CD4-positive, alpha-beta T cell treated with Interleukin-10 for 1 hour (primary cell): Measurements from ENCODE around the gene USP9X.
"Not testable (repeated sequence)": the region's sequence is repeated elsewhere in the genome, so short reads cannot be mapped to it uniquely, and the experiment has no call there.

Experiments used
- DNase-seq: peaks from one replicate; pipeline ENCODE4 v3.0.0-alpha.2; 2020

USP9X gene

DNA sequence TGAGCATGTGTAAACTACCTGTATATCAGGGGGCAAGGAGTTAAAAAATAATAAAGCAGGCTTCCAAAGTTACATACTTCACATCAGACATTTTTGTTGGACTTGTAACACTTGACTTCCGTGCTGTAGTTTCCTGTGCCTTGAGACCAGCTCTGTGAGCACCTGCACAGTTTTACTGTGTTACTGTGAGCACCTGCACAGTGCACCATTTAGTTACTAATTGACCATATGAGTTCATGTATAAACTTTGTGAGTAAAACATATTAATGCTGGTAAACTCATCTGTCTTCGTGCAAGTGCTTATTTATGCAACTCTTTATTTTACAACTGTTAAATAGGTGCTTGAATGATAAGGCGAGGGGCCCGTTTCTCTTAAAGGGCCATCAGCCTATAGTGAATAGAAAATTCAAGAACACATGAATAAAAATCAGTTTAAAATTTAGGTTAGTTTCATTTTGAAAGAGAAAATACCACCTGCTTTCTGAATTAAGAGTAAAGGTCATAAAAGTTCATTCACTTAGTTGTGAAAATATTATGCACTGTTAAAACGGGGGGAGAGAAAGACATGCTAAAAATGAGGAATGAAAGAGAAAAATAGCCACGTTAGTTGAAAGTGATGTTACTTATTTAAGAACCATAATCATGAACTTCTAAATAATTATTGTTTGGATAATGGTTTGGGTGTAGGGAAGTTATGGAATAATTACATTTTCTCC is 42.4 kb downstream of the USP9X start:
- no peak for DNase-seq

DNA sequence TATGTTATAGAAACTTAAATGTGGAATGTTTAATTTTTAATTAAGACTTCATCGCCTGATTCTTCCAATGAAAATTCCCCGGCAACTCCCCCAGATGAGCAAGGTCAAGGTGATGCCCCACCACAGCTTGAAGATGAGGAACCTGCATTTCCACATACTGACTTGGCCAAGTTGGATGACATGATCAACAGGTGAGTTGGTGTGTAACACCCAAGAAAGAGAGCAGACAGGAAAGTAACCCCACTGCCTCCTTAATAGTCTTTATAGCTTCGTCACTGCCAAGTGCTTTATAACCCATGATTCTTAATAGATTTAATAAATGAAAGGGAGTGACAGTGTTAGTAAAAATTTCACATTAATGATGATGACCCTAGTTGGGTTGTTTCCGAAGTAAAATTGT is 43.7 kb downstream of the USP9X start:
- no peak for DNase-seq

GRCh38 chrX:41131766-41132165 is 46.5 kb downstream of the USP9X start:
- DNase-seq, result no peak

- DNase-seq, result no peak
Observed at GRCh38 chrX:41133551-41133950, 48.3 kb downstream of the USP9X start.

DNA sequence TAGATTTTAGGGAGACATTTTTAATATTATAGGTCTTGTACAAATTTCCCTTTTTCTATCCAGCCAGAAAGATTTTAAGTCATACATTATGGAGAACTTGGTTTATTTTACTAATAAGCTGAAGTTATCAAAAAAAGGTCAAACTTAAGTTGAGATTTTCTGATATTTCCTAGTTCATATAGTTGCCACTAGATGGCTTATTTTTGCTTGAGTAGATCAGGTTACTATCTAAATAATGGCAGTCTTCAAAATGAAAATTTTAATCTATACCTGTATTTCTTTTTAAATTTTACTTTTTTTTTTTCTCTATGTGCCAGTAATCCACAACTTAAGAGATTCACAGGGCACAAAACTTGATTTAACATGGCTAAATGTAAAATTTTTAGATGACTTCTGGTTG is 52.3 kb downstream of the USP9X start:
- DNase-seq, result no peak

- no peak for DNase-seq
Observed at GRCh38 chrX:41142130-41142910, 57.1 kb downstream of the USP9X start.

DNA sequence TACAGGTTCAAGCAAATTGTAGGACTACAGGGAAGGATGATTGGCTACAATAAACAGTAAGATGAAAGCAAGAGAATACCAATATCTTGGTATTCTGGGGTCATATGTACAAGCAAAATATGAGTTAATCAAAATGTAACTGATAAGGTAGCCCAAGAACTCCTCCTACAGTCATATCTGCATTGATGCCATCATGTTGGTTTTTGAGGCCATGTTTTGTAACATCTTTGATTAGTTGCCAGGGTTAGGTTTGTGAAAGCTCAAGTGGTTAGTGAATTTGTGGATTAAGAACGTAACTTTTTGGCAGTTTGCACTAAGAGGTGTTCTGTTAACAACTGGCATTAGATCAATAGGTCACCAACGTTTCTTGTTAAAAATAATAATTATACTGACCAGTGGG is 59.6 kb downstream of the USP9X start:
- DNase-seq, result no peak

- DNase-seq, result no peak
Observed at GRCh38 chrX:41145920-41146608, 60.8 kb downstream of the USP9X start.

DNA sequence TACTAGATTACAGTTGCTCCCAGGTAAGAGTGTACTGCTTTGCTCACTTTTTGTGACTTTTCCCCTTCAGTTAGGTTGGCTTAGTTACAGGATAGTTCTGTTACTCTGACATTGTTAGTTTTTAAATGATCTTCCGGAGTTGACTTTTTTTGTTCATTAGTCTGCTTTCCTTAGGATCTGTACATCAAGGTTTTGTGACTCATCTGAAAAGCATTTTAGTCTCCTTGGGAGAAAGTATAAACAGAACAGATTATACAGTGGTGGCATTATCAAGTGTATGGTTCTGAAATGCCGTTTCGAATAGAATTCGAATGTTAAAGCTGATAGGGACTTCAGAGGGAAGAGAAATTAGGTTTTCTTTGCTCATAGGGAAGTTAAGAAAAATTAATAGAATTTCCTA is 63.3 kb downstream of the USP9X start:
- no peak for DNase-seq

DNA sequence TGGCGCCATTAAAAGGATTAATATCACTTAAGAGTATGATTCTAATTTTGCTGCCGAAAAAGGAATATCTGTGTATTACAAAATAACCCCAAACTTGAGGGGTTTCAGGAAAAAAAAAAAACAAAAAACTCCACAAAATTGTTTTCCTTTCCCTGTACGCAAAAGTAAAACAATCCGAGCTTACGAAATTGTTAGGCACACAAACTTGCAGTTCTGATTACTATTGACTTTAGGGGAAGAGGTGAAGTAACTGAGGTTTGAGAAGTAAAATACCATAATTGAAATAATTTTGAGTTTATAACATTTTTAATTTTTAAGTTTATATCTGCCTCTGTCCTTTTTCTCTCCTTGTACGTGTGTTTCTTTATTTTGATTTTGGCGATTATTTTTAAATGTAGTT is 64.8 kb downstream of the USP9X start:
- no peak for DNase-seq

- not testable (repeated sequence) for DNase-seq
Observed at GRCh38 chrX:41151726-41152125, 66.5 kb downstream of the USP9X start.

- DNase-seq, result no peak
Observed at GRCh38 chrX:41152221-41152620, 67.0 kb downstream of the USP9X start.

DNA sequence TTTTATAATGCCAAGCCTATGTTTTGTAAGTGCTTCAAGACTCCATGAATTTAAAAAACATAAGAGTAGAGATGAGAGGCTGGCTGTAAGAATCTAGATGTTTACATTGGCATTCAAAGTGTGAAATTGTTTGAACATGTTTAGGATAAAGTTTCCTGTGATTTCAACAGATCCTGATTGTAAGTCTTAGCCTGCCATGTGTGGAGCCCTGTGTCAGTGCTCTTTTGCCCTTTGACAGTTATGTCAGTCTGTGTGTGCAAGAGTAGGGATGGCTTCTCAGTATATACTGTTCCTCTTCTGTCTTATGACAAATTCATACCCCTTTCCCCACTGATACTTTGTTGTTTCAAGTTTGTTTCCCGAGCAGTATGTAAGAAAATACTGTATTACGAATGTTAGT is 68.2 kb downstream of the USP9X start:
- DNase-seq, result no peak

DNA sequence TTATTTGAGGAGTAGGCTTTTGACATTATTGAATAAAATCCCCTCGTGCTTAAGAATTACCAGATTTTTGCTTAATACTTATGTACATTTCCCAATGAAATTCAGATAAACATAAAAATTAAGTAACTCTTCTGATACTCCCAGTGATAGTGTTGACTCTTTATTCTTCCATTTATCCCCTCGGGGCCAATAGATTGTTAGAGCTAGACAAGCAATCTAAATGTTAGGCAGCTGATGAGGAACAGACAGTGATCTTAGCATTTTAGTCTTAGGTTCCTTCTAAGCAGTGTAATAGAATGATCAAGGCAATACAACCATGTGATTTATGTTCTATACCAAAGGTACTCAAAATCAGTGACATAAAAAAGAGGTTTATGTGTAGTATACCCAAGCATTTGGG is 68.7 kb downstream of the USP9X start:
- no peak for DNase-seq

GRCh38 chrX:41164449-41164848 is 79.2 kb downstream of the USP9X start:
- DNase-seq, result no peak

GRCh38 chrX:41167888-41168287 is 82.6 kb downstream of the USP9X start:
- no peak for DNase-seq

GRCh38 chrX:41176263-41176662 is 91.0 kb downstream of the USP9X start:
- DNase-seq, result no peak

- no peak for DNase-seq
Observed at GRCh38 chrX:41177297-41177696, 92.1 kb downstream of the USP9X start.

- peak; percentile 33 for DNase-seq
Observed at GRCh38 chrX:41178201-41178600, 93.0 kb downstream of the USP9X start.

DNA sequence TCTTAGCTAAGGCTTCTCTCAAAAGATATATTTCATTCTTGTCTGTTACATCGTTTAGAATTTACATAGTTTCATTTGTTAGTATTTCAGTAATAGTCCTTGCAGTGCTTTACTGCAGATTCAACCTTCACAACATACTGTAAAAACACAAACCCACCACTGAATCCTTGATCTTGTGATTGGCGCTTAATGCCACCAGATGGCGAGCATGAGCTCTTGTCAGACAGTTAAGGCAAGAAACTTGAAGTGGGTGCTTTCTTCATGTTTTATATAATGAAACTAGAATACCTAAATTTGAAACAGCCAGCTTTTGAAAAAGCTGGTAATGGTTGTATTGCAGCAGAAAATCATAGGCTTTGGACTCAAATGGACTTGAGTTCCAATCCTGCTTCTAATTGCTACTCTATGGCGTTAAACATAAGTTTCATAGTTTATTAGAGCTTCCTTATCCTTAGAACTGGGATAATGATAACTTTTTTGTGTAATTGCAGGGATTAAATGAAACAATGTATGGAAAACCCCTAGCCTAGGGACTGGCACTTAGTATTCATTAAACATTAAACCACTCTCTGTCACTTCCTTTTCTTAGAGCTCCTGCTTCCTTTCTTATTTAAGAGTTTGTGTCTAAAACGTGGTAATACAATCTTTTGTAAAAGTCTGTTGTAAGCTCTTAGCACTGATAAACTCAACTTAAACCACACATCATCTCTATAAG is 95.1 kb downstream of the USP9X start:
- peak; percentile 62 for DNase-seq

DNA sequence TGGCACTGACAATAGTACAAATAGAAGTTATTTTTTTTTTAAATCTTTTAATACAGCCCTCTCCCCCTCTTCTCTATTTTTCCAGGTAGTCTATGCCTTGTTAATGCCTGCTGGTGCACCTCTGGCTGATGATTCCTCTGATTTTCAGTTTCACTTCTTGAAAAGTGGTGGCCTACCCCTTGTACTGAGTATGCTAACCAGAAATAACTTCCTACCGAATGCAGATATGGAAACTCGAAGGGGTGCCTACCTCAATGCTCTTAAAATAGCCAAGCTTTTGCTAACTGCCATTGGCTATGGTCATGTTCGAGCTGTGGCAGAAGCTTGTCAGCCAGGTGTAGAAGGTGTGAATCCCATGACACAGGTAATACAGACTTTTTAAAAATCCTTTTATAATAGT is 99.1 kb downstream of the USP9X start:
- no peak for DNase-seq

- not testable (repeated sequence) for DNase-seq
Observed at GRCh38 chrX:41186946-41187345, 101.7 kb downstream of the USP9X start.

DNA sequence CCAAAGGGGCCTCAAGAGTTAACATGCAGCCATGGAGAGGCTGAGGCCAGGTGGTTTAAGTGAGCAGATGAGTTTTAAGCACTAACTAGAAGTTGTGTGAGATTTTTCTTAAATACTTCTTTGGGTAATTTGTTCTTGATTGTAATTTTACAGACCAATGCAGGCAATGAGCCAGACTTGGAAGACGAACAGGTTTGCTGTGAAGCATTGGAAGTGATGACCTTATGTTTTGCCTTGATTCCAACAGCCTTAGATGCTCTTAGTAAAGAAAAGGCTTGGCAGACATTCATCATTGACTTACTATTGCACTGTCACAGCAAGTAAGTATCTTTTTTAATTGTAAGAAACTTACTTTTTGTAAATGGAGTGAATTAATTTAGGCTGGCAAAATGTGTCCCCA is 103.9 kb downstream of the USP9X start:
- DNase-seq, result no peak
